ENCODE data around the gene CCL17.

DNA sequence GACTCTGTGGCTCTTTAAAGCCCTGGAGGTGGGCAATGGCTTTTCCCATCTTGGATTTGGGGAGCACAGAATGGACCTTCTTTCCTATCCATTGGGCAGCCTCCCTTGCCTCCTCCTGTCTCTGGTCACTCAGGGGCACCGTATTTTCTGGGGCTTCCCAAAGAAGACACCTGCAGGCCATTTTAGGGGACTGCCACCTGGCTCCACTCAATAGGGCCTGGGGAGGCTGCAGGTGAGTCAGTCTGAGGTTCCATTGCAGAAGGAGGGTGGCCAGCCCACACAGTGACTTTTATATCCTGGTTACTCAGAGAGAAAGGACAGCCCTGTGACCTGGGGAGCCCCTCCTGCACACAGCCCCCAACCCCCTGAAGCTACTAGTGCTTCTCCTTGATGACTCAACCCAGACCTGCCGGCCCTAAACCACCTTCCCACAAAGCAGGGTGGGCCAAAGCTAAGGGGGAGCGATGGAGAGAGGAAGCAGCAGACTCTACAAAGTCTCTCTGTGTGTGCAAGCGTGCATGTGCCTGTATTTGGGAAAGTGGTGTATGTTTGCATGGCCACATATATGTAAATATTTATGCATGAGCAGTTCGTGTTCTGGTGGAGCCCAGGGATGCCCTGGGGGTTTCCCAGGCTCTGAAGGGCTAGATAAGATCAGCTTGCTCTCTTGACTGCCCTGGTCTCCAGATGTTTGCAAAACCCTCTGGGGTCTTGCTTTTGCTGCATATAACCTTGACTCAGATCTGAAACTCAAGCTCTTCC lies 27.3 kb upstream of the CCL17 start:
- no peak for TF ChIP-seq USF2 (IDR thresholded peaks at IDR 0.05; ENCODE audit: low read depth, low read length)
- no peak for TF ChIP-seq MXI1 (IDR thresholded peaks at IDR 0.05; ENCODE audit: borderline replicate concordance, low read depth, low read length)
- TF ChIP-seq, protein P1, sequence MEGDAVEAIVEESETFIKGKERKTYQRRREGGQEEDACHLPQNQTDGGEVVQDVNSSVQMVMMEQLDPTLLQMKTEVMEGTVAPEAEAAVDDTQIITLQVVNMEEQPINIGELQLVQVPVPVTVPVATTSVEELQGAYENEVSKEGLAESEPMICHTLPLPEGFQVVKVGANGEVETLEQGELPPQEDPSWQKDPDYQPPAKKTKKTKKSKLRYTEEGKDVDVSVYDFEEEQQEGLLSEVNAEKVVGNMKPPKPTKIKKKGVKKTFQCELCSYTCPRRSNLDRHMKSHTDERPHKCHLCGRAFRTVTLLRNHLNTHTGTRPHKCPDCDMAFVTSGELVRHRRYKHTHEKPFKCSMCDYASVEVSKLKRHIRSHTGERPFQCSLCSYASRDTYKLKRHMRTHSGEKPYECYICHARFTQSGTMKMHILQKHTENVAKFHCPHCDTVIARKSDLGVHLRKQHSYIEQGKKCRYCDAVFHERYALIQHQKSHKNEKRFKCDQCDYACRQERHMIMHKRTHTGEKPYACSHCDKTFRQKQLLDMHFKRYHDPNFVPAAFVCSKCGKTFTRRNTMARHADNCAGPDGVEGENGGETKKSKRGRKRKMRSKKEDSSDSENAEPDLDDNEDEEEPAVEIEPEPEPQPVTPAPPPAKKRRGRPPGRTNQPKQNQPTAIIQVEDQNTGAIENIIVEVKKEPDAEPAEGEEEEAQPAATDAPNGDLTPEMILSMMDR (conservative IDR thresholded peaks at IDR 0.05; ENCODE audit: low read depth, low read length), result no peak
- TF ChIP-seq POLR2A (IDR thresholded peaks at IDR 0.05; ENCODE audit: low read depth, low read length), result no peak
- no peak for TF ChIP-seq CHD1 (IDR thresholded peaks at IDR 0.05; ENCODE audit: low read depth, low read length)
- TF ChIP-seq MAFK (IDR thresholded peaks at IDR 0.05; ENCODE audit: low read depth, low read length), result no peak
- no peak for TF ChIP-seq RFX5 (IDR thresholded peaks at IDR 0.05; ENCODE audit: low read depth, low read length)
- TF ChIP-seq CEBPB (IDR thresholded peaks at IDR 0.05; ENCODE audit: low read depth, low read length), result no peak
- TF ChIP-seq, protein P2, sequence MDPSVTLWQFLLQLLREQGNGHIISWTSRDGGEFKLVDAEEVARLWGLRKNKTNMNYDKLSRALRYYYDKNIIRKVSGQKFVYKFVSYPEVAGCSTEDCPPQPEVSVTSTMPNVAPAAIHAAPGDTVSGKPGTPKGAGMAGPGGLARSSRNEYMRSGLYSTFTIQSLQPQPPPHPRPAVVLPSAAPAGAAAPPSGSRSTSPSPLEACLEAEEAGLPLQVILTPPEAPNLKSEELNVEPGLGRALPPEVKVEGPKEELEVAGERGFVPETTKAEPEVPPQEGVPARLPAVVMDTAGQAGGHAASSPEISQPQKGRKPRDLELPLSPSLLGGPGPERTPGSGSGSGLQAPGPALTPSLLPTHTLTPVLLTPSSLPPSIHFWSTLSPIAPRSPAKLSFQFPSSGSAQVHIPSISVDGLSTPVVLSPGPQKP (IDR thresholded peaks at IDR 0.05; ENCODE audit: borderline replicate concordance, low read depth, low read length), result no peak
- no peak for TF ChIP-seq RAD21 (IDR thresholded peaks at IDR 0.05; ENCODE audit: low read length)
- TF ChIP-seq SMC3 (IDR thresholded peaks at IDR 0.05; ENCODE audit: low read depth, low read length), result no peak
- TF ChIP-seq BHLHE40 (IDR thresholded peaks at IDR 0.05; ENCODE audit: low read depth, low read length), result peak; percentile 47; the same call in 1 of the 2 replicates
- TF ChIP-seq MAZ (IDR thresholded peaks at IDR 0.05; ENCODE audit: borderline replicate concordance, low read depth, low read length), result no peak
- TF ChIP-seq RCOR1 (IDR thresholded peaks at IDR 0.05; ENCODE audit: insufficient replicate concordance, low read length), result no peak

Data from IMR-90 (cell line).